Tibial nerve (tissue), 4 donors: ENCODE data around the gene MRPL34. TPM values are rescaled to one million over a fixed set of nuclear protein-coding genes. Genes with fewer than 3 reads are reported as not detected.

ENCODE experiments used
- DNase-seq, 2 donors: peaks; one replicate each; pipeline ENCODE4 v3.0.0-alpha.2; 2019; ENCODE audit warnings: low spot score in 2 of 2
- H3K27ac ChIP-seq, 4 donors: fragments of 200-600 bp; sonication (generic) in 3 of 4; one replicate each; pipeline ENCODE4 v1.5.1; 2017 to 2019; ENCODE audit warnings: mild to moderate bottlenecking in 1 of 4
- H3K27me3 ChIP-seq, 2 donors: fragments of 200-600 bp; sonication (generic) in 1 of 2; one replicate each; pipeline versions ENCODE4 v1.5.1 to v1.6.0; 2017 to 2019
- H3K36me3 ChIP-seq, 3 donors: fragments of 200-600 bp; sonication (generic); one replicate each; pipeline ENCODE4 v1.5.1; 2018 to 2019
- H3K4me1 ChIP-seq, 4 donors: fragments of 200-600 bp; sonication (generic) in 3 of 4; one replicate each; pipeline ENCODE4 v1.5.1; 2017 to 2019
- H3K4me3 ChIP-seq, 4 donors: fragments of 200-600 bp; sonication (generic) in 3 of 4; one replicate each; pipeline ENCODE4 v1.5.1; 2017 to 2019; ENCODE audit warnings: mild to moderate bottlenecking in 1 of 4, moderate library complexity in 1 of 4
- H3K9me3 ChIP-seq, 4 donors: fragments of 200-600 bp; sonication (generic) in 3 of 4; one replicate each; pipeline ENCODE4 v1.5.1; 2017 to 2019
- EP300 ChIP-seq, 2 donors: sonication (generic); formaldehyde crosslinking; IDR thresholded peaks; one replicate each; pipeline ENCODE4 v1.6.1; 2017; ENCODE audit warnings: antibody characterized with exemption in 2 of 2, mild to moderate bottlenecking in 1 of 2
- POLR2A ChIP-seq, 2 donors: fragments of 450-650 bp; IDR thresholded peaks; one replicate each; pipeline ENCODE4 v1.6.1; 2017; ENCODE audit warnings: antibody characterized with exemption in 2 of 2, mild to moderate bottlenecking in 2 of 2, moderate library complexity in 2 of 2
- WGBS, 2 donors: methylation state at CpG; one replicate each; pipeline ENCODE4 v1.1.5; 2018; 5-methylcytosine and 5-hydroxymethylcytosine counted together
- total RNA-seq, 4 donors: library from RNA; depleted of rRNA; stranded (reverse); fragments of >200 nt; gene quantifications; one replicate each; pipeline ENCODE4 v1.1.0, GENCODE V29; 2016
- TF ChIP-seq, protein P1 (sequence below), 5 experiments: fragments of 200-600 bp in 3 of 5; fragments of 450-650 bp in 2 of 5; sonication (generic) in 3 of 5; IDR thresholded peaks; one replicate each; pipeline ENCODE4 v1.5.1; 2016 to 2019; ENCODE audit warnings: antibody characterized with exemption in 5 of 5, mild to moderate bottlenecking in 3 of 5, moderate library complexity in 2 of 5

MRPL34 gene
- total RNA-seq, 4 donors from 2014 or later: 143 to 187 (median 175) TPM

DNA sequence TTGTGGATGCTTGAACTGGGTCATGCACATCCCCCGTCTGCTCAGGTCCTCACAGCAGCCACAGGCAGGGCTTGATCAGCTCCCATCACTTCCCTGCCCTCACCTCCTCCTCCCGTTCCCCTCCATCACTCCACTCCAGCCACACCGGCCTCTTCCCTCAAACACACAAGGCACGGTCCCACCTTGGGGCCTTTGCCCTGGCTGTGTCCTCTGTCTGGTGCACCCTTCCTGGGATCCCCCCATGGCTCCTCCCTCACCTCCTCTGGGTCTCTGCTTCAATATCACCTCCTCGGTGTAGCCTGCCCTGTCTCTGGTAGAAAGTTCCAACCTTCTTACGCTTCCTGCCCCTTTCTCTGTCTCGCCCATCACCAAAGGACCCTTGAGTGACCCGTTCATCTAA lies 47.7 kb downstream of the MRPL34 start:
- TF ChIP-seq, protein P1, sequence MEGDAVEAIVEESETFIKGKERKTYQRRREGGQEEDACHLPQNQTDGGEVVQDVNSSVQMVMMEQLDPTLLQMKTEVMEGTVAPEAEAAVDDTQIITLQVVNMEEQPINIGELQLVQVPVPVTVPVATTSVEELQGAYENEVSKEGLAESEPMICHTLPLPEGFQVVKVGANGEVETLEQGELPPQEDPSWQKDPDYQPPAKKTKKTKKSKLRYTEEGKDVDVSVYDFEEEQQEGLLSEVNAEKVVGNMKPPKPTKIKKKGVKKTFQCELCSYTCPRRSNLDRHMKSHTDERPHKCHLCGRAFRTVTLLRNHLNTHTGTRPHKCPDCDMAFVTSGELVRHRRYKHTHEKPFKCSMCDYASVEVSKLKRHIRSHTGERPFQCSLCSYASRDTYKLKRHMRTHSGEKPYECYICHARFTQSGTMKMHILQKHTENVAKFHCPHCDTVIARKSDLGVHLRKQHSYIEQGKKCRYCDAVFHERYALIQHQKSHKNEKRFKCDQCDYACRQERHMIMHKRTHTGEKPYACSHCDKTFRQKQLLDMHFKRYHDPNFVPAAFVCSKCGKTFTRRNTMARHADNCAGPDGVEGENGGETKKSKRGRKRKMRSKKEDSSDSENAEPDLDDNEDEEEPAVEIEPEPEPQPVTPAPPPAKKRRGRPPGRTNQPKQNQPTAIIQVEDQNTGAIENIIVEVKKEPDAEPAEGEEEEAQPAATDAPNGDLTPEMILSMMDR (IDR thresholded peaks at IDR 0.05): no peak
- no peak for TF ChIP-seq EP300 (IDR thresholded peaks at IDR 0.05)
- TF ChIP-seq POLR2A (IDR thresholded peaks at IDR 0.05): no peak
- Histone ChIP-seq H3K4me3 (no peak overlapping the region), H3K9me3 (no peaks in the 10 kb centered on the region), H3K27ac (no peak overlapping the region), H3K27me3 (peaks cover 0 to 17% of the 10 kb centered on the region in 2 donors), H3K4me1 (peaks cover 0 to 11% (median 2%) of the 10 kb centered on the region in 4 donors), H3K36me3 (no peaks in the 10 kb centered on the region)
- WGBS, 2 donors: 77 to 78% methylated on average over 8 of the region's 8 CpGs
- no peak for DNase-seq

Other genes starting within 250 kb of the MRPL34 start
- gene HAUS8, start 230.4 kb upstream of the MRPL34 start, total RNA-seq: 10 to 100 TPM in 1 of 4 donors, 1 to 10 TPM in 3; 2.6 to 11.6 (median 4.3) TPM
- gene MYO9B, start 230.1 kb upstream of the MRPL34 start, total RNA-seq: 100 to 1,000 TPM in 3 of 4 donors, 10 to 100 TPM in 1; 61.7 to 201 (median 115) TPM
- 10 to 100 TPM; 17.4 to 50.0 (median 28.0) TPM for gene USE1, start 90.5 kb upstream of the MRPL34 start, total RNA-seq
- 10 to 100 TPM in 1 of 4 donors, 1 to 10 TPM in 3; 3.3 to 30.0 (median 5.8) TPM for gene OCEL1, start 79.6 kb upstream of the MRPL34 start, total RNA-seq
- 10 to 100 TPM; 30.0 to 46.0 (median 39.5) TPM for gene NR2F6, start 60.0 kb upstream of the MRPL34 start, total RNA-seq
- 10 to 100 TPM in 2 of 4 donors, 1 to 10 TPM in 2; 3.1 to 29.4 (median 17.5) TPM for gene USHBP1, start 41.1 kb upstream of the MRPL34 start, total RNA-seq
- 10 to 100 TPM; 60.0 to 72.0 (median 67.0) TPM for gene BABAM1, start 38.4 kb upstream of the MRPL34 start, total RNA-seq
- gene ANKLE1, start 24.0 kb upstream of the MRPL34 start, total RNA-seq: 1 to 10 TPM in 2 of 4 donors, under 1 TPM in 2; 0.44 to 2.1 (median 0.90) TPM
- gene ABHD8, start 2.4 kb upstream of the MRPL34 start, total RNA-seq: 10 to 100 TPM; 15.7 to 22.9 (median 19.9) TPM
- gene DDA1, start 3.7 kb downstream of the MRPL34 start, total RNA-seq: 10 to 100 TPM in 1 of 4 donors, 1 to 10 TPM in 3; 5.7 to 14.7 (median 7.8) TPM
- 10 to 100 TPM; 10.7 to 23.1 (median 13.3) TPM for gene ANO8, start 29.0 kb downstream of the MRPL34 start, total RNA-seq
- gene GTPBP3, start 31.7 kb downstream of the MRPL34 start, total RNA-seq: 10 to 100 TPM; 15.9 to 59.4 (median 28.8) TPM
- gene PLVAP, start 71.5 kb downstream of the MRPL34 start, total RNA-seq: 100 to 1,000 TPM in 1 of 4 donors, 10 to 100 TPM in 3; 21.8 to 142 (median 78.8) TPM
- gene CCDC194, start 88.3 kb downstream of the MRPL34 start, total RNA-seq: 1 to 10 TPM in 2 of 4 donors, under 1 TPM in 1, not detected in 1; 0.63 to 4.5 (median 2.0) TPM
- gene BST2, start 99.8 kb downstream of the MRPL34 start, total RNA-seq: 10 to 100 TPM; 71.0 to 77.4 (median 72.2) TPM
- gene MVB12A, start 114.2 kb downstream of the MRPL34 start, total RNA-seq: 10 to 100 TPM; 42.8 to 87.9 (median 51.9) TPM
- 1 to 10 TPM in 1 of 4 donors, under 1 TPM in 2, not detected in 1; 0.21 to 2.0 (median 0.30) TPM for gene TMEM221, start 142.8 kb downstream of the MRPL34 start, total RNA-seq
- under 1 TPM in 1 of 4 donors, not detected in 3; 0.44 TPM for gene NXNL1, start 155.1 kb downstream of the MRPL34 start, total RNA-seq
- gene SLC27A1, start 164.7 kb downstream of the MRPL34 start, total RNA-seq: 10 to 100 TPM; 30.6 to 69.3 (median 55.9) TPM
- 10 to 100 TPM; 82.2 to 96.7 (median 92.2) TPM for gene PGLS, start 205.8 kb downstream of the MRPL34 start, total RNA-seq
- 100 to 1,000 TPM in 1 of 4 donors, 10 to 100 TPM in 3; 74.5 to 141 (median 88.2) TPM for gene COLGALT1, start 249.8 kb downstream of the MRPL34 start, total RNA-seq